ENCODE results near the gene NR1H2.
"Not testable (repeated sequence)": the region's sequence is repeated elsewhere in the genome, so short reads cannot be mapped to it uniquely, and the experiment has no call there.

NR1H2 gene

GRCh38 chr19:50378169-50378862, 2.1 kb downstream of the NR1H2 start:
- DNase-seq (ENCODE audit: low read depth in 2 of 2): no peak

- no peak for DNase-seq (ENCODE audit: low read depth in 2 of 2)
Measured at GRCh38 chr19:50378863-50379236, 2.6 kb downstream of the NR1H2 start.

GRCh38 chr19:50379602-50380001, 3.3 kb downstream of the NR1H2 start:
- DNase-seq (ENCODE audit: low read depth in 2 of 2): no peak

- no peak for DNase-seq (ENCODE audit: low read depth in 2 of 2)
Measured at GRCh38 chr19:50380137-50380536, 3.9 kb downstream of the NR1H2 start.

GRCh38 chr19:50380751-50381151, 4.5 kb downstream of the NR1H2 start:
- DNase-seq (ENCODE audit: low read depth in 2 of 2): no peak

- no peak for DNase-seq (ENCODE audit: low read depth in 2 of 2)
Measured at GRCh38 chr19:50381881-50382729, 5.8 kb downstream of the NR1H2 start.

- no peak for DNase-seq (ENCODE audit: low read depth in 2 of 2)
Measured at GRCh38 chr19:50383001-50383851, 7.0 kb downstream of the NR1H2 start.

- peak; percentile 98 for DNase-seq (ENCODE audit: low read depth in 2 of 2)
Measured at GRCh38 chr19:50383852-50384684, 7.8 kb downstream of the NR1H2 start, which contains the start of gene POLD1. POLD1 (plus strand) TSS chr19:50384347; CDS start chr19:50398852, 14,505 bp downstream.

- no peak for DNase-seq (ENCODE audit: low read depth in 2 of 2)
Measured at GRCh38 chr19:50384685-50385535, 8.7 kb downstream of the NR1H2 start.

GRCh38 chr19:50387176-50387867, 11.1 kb downstream of the NR1H2 start:
- no peak for DNase-seq (ENCODE audit: low read depth in 2 of 2)

GRCh38 chr19:50387868-50388245, 11.6 kb downstream of the NR1H2 start:
- DNase-seq (ENCODE audit: low read depth in 2 of 2): no peak

GRCh38 chr19:50390295-50390694, 14.0 kb downstream of the NR1H2 start:
- not testable (repeated sequence) for DNase-seq (ENCODE audit: low read depth in 2 of 2)

GRCh38 chr19:50390952-50391351, 14.7 kb downstream of the NR1H2 start:
- not testable (repeated sequence) for DNase-seq (ENCODE audit: low read depth in 2 of 2)

GRCh38 chr19:50392759-50393158, 16.5 kb downstream of the NR1H2 start:
- DNase-seq (ENCODE audit: low read depth in 2 of 2): no peak

GRCh38 chr19:50393589-50393988, 17.3 kb downstream of the NR1H2 start:
- no peak for DNase-seq (ENCODE audit: low read depth in 2 of 2)

- no peak for DNase-seq (ENCODE audit: low read depth in 2 of 2)
Measured at GRCh38 chr19:50394017-50394416, 17.8 kb downstream of the NR1H2 start.

GRCh38 chr19:50398675-50399367, 22.6 kb downstream of the NR1H2 start:
- no peak for DNase-seq (ENCODE audit: low read depth in 2 of 2)

GRCh38 chr19:50399368-50399745, 23.1 kb downstream of the NR1H2 start:
- no peak for DNase-seq (ENCODE audit: low read depth in 2 of 2)

Data from activated CD8-positive, alpha-beta memory T cell treated with anti-CD3 and anti-CD28 coated beads for 4 hours (primary cell).